ENCODE measurements around the gene LRBA.

GRCh38 chr4:151048913-151049312 is 33.8 kb upstream of the LRBA start:
- no peak for TF ChIP-seq POLR2A (IDR thresholded peaks at IDR 0.05; ENCODE audit: low read depth, low read length)
- TF ChIP-seq POLR2AphosphoS5 (IDR thresholded peaks at IDR 0.05; ENCODE audit: low read depth, low read length) = no peak
- TF ChIP-seq TAF1 (IDR thresholded peaks at IDR 0.05; ENCODE audit: borderline replicate concordance, low read depth, low read length) = no peak

All from GM12892 (cell line).